Body of pancreas (tissue), 4 donors: ENCODE data around the gene ARID1B.

Experiments
- CTCF ChIP-seq, 7 experiments: fragments of 450-650 bp in 4 of 7; fragments of 200-600 bp in 3 of 7; sonication (generic) in 3 of 7; IDR thresholded peaks; one replicate each; pipeline ENCODE4 v1.5.1; 2016 to 2019; ENCODE audit warnings: antibody characterized with exemption in 7 of 7
- POLR2A ChIP-seq, 3 donors: fragments of 450-650 bp; IDR thresholded peaks; one replicate each; pipeline ENCODE4 v1.6.1; 2016; ENCODE audit warnings: antibody characterized with exemption in 3 of 3, mild to moderate bottlenecking in 2 of 3

- TF ChIP-seq POLR2A (IDR thresholded peaks at IDR 0.05) (no peak), CTCF (IDR thresholded peaks at IDR 0.05) (no peak)
These were observed 36.6 kb upstream of the ARID1B start for GRCh38 chr6:156740604-156741003.
